NCI-H82 (cell line): ENCODE results near the gene BCCIP.

Experiments used
- DNase-seq: peaks from one replicate; lab custom pipeline; 2025; lab: John Stamatoyannopoulos, UW

The BCCIP gene

GRCh38 chr10:125822878-125823662, at the start of gene BCCIP, which contains the start of gene UROS:
BCCIP (plus strand) TSS chr10:125823546; CDS start chr10:125823558, 12 bp downstream.
UROS (minus strand) TSS chr10:125823258; CDS start chr10:125816499, 6,759 bp downstream.
- peak; percentile 93 for DNase-seq

GRCh38 chr10:125773687-125774543, 49.4 kb upstream of the BCCIP start:
- DNase-seq: no peak

DNA sequence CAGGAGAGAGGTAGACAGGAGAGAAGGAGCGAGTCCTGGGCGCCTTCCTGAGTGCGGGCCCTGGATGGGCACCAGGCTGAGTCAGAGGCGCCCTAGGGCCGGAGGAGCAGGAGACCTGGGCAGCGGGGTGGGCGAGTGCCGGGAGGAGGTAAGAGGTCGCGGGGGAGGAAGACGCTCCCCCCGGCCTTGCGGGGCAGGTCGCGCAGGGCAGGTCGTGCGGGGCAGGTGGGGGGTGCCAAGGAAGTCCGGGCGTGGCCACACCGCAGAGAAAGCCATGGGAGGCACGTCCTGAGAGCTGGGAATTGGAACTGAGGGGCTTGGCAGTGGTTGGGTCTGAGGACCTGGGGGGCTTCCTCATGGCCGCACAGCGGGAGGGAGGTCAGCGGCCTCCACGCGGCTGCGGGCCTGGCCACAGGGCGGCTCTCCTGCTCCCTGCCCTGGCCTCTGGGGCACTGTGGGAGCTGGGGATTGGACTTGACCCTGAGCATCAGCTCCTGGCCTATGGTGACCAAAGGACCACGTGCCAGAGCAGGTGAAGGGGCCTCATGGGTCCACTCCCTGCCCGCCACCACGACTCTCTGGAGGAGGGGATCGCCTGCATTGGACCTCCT, 48.7 kb upstream of the BCCIP start:
- DNase-seq: no peak

DNA sequence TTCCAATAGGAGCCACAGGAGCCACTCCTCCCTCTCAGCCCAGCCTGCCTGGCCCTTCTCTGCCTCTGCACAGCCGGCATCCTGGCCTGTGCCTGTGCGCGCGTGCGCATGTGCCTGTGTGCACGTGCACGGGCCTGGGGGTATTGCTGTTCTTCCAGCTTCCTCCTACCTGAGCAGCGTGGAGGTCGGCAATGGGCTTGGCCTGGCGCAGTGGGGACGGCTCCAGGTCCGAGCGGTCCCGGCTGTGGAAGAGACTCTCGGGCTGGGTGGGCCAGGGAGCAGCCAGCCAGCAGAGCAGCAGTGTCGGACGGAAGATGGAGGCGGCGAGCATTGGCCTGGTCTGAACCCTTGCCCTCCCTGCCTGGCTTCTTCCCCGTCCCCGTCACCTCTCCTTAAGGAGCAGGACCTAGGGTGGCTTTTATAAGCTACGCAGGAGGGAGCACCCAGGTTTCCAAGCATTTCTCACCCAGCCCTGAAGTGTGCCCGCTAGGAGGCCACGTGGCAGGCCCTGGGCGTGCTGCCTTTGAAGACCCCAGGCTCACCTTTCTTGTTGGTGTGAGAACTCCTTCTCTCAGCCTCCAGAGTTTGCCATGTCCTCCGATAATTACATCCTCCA, 47.7 kb upstream of the BCCIP start, which contains the start of gene MMP21:
MMP21 (minus strand) TSS at position 331 of the 616 bp plus-strand sequence; CDS start at position 331, 0 bp downstream.
- DNase-seq: no peak

DNA sequence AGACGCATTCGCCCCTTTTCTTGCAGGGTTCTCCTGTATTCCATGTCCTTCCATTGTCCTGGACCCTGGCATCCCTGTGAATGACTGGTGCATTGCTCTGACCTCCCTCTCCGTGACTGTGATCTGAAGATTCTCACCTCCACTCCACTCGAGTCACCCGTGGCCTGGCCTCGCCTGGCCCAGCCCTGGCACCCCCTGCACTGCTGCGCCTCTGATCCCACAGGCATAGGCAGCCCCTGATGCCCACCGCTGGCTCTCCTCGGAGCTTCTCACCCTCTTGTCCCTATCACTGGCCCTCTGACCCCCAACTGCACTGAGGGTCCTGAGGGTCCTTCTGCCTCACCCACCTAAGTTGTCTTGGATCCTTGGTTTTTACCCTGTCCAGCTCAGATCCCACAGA, 45.5 kb upstream of the BCCIP start:
- DNase-seq: no peak

- DNase-seq: no peak
Measured at GRCh38 chr10:125778556-125778955, 44.8 kb upstream of the BCCIP start.

- DNase-seq: peak; percentile 96
Measured at GRCh38 chr10:125779403-125780327, 43.7 kb upstream of the BCCIP start.

GRCh38 chr10:125781374-125781773, 42.0 kb upstream of the BCCIP start:
- no peak for DNase-seq

DNA sequence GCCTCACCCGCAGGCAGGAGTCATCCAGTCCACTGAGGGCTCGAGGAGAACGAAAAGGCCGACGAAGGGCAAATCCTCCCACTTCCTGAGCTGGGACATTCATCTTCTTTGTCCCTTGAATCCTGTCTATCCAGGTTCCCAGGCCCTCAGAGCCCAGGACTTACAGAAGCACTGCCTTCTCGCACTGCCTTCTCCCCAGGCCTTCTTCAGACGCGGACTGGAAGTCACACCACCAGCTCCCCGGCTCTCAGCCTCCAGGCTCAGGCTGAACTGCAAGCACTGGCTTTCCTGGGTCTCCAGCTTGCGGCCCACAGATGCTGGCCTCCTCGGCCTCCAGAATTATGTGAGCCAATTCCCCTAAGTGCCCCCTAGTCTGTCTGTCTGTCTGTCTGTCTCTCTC, 41.3 kb upstream of the BCCIP start:
- no peak for DNase-seq

DNA sequence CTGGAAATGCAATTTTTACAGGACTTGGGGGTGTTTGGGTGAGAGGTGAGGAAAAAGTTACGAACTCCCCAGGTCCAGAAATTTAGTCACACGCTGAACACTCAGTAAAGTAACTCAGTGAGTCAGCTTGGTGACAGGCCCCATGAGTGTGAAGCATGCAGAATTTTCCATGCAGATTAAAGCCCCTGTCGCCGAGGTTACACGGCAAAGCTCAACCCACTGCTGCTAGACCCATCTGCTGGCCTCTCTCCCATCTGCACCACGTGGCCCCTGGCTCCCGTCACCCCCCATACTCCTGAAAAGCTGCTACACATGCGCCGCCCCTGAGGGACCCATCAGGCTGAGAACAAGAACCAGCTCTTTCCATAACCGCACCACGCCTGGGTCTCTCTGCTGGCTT, 40.7 kb upstream of the BCCIP start:
- peak; percentile 80 for DNase-seq

DNA sequence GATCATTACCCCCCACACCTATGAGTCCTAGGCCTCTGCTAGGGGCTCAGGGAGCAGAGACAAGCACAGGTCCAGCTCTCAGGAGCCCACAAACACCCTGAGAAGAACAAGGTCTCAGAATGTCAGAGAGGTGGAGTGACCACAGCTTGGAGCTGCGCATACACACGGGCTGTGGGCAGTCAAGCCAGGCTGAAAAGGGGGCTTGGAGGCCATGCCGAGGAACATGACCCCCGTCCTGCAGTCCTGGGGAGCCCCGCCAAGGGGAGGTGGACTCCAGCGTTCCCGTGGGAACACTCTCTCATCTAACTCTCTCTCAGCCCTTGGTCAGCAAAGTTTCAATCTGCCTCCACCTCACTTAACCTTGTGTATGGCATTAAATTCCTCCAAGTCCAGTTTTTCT, 39.9 kb upstream of the BCCIP start:
- no peak for DNase-seq

GRCh38 chr10:125783957-125784356, 39.4 kb upstream of the BCCIP start:
- DNase-seq: no peak

GRCh38 chr10:125785791-125786190, 37.6 kb upstream of the BCCIP start:
- no peak for DNase-seq

DNA sequence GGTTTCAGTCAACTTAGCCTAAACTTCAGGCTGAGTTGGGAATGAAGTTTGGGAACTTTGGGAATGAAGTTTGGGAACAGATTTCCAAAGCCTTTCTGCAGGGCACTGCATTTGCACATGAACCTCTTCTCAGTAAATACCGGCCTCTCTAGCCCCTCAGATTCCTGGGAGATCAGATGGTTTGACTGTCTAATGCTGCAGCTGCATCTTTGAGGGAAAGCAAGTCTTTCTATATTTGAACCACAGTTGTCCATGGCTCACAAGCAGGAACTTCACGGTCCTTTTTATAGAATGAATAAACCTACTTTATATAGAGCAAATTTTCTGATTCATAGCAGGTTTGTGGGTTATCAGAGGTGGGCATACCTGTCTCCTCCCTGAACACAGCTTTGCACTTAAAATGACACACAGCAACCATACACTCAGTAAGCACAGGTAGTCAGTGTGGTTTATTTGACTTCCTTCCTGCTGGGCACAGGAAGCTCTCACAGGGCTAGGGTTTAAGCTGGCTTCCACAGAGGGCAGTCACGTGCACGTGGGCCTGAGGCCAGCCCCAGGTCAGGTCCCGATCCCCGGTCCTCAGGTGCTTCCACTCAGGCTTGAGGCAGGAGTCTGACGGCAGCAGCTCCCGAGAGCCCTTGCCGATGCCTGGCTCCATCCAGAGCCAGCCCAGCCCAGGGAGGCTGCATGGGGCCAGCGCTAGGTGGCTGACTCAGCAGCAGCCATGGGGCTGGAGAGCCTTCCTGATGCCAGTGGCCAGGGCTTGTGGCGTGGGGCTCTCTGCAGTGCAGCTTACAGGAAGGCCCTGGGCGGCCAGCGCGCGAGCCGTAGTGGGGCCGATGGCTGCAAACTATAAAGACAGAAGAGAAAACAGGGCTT, 35.0 kb upstream of the BCCIP start:
- DNase-seq: no peak

DNA sequence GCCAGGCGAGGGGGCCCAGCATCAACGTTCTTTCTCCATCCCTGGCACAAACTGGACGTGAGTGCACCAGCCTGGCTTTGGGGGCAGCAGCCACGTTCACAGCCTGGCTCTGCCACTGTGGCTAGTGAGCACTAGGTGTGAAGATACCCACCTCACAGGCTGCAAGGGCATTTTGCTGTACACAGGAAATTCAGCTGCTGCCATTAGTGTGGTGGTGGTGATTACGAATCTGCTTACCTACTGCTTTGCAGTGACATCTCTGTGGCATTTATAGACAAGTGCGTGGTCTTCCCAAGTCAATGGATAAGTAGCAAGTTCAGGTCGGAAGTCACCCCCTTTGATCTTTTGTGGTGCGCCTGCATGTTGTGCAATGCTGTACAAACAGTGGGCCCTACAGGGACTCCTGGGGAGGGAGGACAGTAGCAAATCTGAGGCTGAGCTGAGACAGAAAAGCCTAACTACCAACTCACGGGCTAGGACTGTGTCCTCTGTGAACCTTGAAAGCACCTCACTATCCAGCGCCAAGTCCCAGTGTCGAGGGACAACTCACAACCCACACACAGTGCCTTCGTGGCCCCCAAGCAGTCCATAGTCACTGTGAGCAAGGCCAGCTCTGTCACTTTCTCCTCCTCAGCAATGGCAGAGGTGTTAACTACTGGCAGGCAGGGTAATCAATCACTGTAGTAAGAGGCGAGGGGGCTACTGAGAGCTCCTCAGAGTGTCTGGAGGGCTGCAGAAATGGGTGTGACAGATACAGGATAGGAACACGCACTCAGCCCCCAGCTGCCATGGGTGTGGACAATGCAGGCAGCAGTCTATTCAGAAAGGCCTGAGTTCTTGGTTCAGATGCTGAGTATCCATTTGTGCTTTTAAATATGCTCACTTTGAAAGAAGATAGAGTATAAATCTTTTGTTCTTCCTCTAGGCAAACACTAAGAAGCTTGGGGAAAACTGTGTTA, 30.7 kb upstream of the BCCIP start:
- no peak for DNase-seq

DNA sequence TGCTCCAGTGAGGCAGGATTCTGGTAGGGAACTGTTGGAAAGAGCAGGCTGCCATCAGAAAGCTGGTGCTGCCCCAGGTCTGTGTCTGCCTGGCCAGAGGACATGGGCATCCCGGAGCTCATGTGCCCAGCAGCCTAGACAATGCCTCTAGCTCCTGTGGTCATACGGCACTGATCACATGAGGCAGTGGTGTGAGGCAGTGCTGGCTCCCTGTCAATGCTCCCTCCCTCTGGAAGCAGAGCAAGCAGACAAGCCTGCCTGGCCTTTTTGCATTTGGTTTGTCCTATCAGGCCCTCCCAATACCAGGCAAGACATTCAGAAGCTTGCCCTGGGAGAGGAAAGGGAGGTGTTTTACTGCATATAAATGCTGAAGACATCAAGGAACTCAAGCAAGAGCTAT, 28.2 kb upstream of the BCCIP start:
- DNase-seq: no peak

GRCh38 chr10:125795637-125796190, 27.6 kb upstream of the BCCIP start:
- no peak for DNase-seq

DNA sequence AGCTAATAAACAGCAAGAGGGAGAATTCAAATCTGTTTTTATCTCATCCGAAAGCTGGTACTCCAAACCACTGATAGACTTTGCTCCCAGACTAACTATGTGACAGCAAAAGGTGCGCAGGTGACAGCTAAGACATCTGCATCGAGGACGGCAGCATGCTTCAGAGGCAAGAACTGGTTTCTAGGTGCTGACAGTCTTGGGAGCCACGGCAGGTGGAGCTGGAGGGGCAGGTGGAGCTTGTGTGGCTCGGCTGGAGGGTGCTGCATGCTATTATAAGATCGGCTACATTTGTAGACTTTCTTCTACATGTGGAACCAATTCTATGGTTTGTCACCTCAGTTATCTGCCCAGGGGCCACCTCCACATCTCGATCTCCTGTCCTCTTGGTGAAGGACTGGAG, 25.9 kb upstream of the BCCIP start:
- no peak for DNase-seq
